NCI-H1105 treated with DMSO at 0.1 percent for 48 hours (cell line): ENCODE data around the gene ITGB7.

Experiments
- DNase-seq: peaks from one replicate; lab custom pipeline; 2025; lab: John Stamatoyannopoulos, UW

The ITGB7 gene

GRCh38 chr12:53145383-53146260 is 61.4 kb downstream of the ITGB7 start:
- DNase-seq = no peak

GRCh38 chr12:53143355-53143754 is 63.7 kb downstream of the ITGB7 start:
- no peak for DNase-seq
